Fibroblast of skin of right quadriceps (primary cell): ENCODE data around the gene GSTA2.
"Not testable (repeated sequence)": the region's sequence is repeated elsewhere in the genome, so short reads cannot be mapped to it uniquely, and the experiment has no call there.

Source experiments
- DNase-seq: peaks from one replicate; pipeline ENCODE4 v3.0.0-alpha.2; 2013

Gene GSTA2

GRCh38 chr6:52759085-52759484 lies 4.2 kb downstream of the GSTA2 start:
- DNase-seq, result no peak

DNA sequence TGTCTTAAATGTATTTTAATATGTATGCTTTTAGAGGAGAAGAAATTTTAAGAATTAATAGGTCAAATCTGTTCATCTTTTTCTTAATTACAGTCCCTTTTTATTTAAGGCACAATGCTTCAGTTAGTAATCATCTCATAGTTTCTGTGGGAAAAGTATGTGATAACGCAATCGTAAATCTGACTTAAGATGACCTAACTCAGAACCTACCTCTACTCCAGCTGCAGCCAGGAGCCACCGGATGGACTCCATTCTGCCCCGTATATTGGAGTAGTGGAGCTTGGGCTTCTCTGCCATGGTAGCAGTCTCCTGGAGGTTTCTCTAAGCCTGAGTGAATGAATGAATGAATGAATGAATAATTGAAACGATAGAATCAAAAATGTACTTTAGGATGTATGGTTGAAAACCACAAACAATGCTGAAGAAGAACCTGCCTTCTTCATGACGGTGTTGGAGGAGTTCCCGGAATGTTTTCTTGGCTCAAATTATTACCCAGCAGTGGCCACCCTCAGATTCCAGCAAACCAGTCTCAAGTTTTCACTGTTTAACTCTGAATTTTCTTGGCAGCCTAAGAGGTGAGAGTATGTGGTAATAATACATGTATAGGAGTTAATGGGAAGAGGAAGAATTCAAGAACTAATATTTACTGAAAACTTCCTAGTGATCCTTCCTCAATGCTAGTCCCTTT lies 5.5 kb downstream of the GSTA2 start:
- DNase-seq, result peak; percentile 85

- no peak for DNase-seq
Observed at GRCh38 chr6:52754443-52754842, 8.8 kb downstream of the GSTA2 start.

- not testable (repeated sequence) for DNase-seq
Observed at GRCh38 chr6:52753137-52753536, 10.1 kb downstream of the GSTA2 start.

GRCh38 chr6:52752310-52752709 lies 11.0 kb downstream of the GSTA2 start:
- DNase-seq, result no peak

- no peak for DNase-seq
Observed at GRCh38 chr6:52749556-52750152, 13.6 kb downstream of the GSTA2 start.

DNA sequence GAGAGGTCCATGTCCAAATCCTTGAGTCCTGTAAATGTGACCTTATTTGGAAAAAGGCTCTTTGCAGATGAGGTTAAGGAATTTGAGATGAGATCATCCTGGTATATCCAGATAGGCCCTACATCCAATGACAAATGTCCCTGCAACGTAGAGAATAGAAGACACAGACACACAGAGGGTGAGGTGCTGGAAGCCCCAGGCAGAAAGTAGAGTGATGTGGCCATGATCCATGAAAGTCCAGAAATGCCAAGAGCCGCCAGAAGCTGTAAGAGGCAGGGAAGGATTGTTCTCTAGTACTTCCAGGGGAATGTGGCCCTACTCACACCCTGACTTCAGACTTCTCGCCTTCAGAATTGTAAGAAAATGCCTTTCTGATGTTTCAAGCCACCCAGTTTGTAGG lies 16.0 kb downstream of the GSTA2 start:
- peak; percentile 91 for DNase-seq

GRCh38 chr6:52746213-52746612 lies 17.1 kb downstream of the GSTA2 start:
- DNase-seq, result no peak

DNA sequence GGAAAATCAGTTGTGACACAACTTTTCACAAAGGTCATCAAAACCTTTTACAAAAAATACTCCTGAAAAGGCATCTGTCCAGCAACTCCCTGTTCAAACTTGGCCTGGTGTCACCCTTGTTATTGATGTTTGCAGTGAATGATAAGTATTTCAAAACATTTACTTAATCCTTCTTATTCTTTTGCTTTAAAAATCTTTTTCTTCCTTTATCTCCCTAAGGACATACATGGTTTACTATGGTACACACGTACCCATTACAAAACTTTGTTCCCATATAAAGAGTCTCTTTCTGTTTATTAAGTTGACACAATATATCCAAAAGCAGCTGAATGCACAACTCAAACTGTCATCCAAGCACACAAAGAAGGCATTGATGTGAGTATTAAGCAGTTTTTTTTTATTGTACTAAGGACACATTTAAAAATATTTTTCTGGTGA lies 17.5 kb downstream of the GSTA2 start:
- DNase-seq, result no peak

DNA sequence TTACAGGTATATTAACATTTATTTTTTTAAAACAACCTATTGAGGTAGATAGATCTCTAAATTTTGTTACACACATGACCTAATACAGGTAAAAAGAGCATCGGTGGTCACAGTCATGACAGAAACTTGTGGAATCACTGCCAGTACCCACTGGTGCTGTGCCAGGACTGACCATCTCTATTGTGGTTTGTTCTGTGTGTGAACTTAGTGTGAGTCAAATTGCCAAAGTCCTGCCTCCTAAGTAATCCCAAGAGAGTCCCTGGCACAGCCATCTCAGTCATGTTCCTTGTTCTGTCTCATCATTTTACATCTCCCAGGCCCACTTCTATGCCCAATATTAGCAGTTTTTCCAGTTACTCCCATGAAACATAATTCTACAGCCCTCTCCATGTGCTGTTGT lies 21.4 kb downstream of the GSTA2 start:
- DNase-seq, result no peak

- no peak for DNase-seq
Observed at GRCh38 chr6:52739627-52740026, 23.6 kb downstream of the GSTA2 start.

GRCh38 chr6:52739134-52739533 lies 24.1 kb downstream of the GSTA2 start:
- no peak for DNase-seq

DNA sequence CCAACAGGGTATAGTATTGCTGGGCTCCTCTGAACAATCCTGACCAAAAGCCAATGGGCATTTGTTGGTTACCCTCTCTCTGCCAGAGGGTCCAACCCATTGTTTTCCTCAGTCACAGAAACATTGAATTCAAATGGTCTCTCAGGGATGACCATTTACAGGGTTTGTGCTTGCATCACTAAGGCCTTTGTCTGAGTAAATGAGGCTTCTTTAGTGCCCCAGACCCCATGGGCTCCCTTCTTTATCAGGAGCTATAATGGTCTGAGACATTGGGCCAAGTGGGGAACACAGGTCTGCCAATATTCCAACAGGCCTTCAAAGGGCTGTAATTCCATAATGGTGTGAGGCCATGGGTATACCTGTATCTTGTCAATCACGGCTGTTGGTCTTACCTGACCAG lies 27.1 kb downstream of the GSTA2 start:
- DNase-seq, result no peak

- no peak for DNase-seq
Observed at GRCh38 chr6:52735071-52735470, 28.2 kb downstream of the GSTA2 start.

GRCh38 chr6:52734072-52734471 lies 29.2 kb downstream of the GSTA2 start:
- no peak for DNase-seq

- DNase-seq, result no peak
Observed at GRCh38 chr6:52733172-52733571, 30.1 kb downstream of the GSTA2 start.

DNA sequence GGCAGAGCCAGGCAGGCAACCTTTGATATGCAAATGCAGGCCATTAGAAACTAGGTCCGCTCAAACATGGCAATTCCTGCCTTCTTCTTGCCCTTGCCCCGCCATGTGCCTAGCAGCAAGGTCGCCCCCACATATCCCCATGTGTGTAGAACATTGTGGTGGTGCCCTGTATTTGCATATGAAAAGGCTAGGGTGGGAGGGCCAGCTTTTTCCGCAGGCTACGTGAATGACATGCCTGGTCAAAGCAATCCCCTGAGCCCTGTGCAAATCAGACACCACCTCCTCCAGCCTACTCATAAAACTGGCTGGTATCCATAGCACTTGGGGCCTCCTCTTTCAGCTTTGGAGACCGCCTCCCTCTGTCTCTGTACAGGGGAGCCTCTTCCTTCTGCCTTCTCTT lies 31.6 kb downstream of the GSTA2 start:
- no peak for DNase-seq

DNA sequence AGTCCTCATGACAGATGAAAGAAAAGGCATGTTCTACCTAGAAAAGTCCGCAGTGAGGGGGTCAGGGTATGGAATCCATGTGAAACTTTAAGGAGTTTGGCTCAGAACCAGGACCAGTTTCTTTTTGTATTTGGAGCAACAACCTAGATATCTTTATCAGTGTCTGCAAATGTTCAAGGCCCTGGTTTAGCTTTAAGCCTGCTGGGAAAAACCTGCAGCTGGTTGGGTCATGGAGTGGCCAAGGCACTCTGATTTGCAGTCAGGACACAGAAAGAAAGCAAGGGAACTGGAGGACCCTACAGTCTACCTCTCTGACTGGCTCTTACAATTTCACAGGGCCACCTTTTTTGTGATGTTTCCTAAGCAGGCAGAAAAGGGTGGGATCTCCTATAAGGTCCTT lies 33.7 kb downstream of the GSTA2 start:
- no peak for DNase-seq

DNA sequence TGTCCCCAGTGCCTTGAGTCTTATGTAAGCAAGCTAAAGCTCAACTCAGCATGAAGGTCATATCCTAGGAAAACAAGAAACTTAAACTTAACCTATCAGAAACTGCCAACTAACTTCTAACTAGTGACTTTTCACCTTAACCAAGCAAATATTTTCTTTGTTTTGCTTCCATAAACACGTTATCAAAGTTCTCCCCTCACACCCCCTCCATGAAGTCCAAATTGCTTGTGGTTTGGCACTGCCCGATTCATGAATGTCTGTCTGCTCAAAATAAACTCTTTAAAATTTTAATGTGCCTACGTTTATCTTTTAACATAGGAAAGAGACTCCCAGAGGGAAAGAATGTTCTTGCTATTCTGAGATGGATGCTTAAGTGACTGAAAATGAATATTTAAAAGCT lies 34.9 kb downstream of the GSTA2 start:
- DNase-seq, result no peak

DNA sequence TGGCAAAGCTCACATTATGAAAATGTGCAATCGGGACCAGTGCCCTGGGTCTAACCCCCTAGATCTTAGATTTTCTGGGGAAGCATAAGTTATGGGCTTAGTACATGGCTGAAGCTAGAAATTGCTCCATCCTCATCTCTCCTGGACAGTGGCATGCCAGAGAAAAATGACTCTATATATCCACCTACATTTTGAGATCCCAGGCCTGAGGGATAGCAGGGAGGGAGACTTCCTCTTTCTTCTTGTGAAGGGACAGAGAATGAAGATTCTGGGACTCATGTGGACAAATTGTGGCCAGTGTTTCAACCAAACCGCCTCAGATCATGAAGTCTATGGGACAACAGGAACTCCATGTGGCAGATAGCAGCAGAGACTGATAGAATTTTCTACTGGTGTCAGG lies 35.4 kb downstream of the GSTA2 start:
- DNase-seq, result no peak

- DNase-seq, result no peak
Observed at GRCh38 chr6:52726741-52727535, 36.3 kb downstream of the GSTA2 start.

DNA sequence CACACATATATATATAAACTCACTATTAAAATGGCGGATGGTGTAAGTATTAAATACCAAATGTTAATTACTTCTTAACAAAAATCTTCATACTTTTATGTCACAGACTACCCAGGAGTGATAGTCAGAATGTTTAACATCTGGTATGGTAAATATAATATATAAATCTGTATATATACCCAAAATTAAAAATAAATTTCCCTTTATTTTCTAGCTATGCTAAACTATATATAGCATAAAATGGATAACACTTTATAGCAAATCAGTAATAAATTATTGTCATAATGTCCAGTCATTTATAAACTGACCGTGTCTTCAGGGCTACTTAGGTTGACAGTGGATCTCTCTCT lies 37.1 kb downstream of the GSTA2 start:
- DNase-seq, result no peak

DNA sequence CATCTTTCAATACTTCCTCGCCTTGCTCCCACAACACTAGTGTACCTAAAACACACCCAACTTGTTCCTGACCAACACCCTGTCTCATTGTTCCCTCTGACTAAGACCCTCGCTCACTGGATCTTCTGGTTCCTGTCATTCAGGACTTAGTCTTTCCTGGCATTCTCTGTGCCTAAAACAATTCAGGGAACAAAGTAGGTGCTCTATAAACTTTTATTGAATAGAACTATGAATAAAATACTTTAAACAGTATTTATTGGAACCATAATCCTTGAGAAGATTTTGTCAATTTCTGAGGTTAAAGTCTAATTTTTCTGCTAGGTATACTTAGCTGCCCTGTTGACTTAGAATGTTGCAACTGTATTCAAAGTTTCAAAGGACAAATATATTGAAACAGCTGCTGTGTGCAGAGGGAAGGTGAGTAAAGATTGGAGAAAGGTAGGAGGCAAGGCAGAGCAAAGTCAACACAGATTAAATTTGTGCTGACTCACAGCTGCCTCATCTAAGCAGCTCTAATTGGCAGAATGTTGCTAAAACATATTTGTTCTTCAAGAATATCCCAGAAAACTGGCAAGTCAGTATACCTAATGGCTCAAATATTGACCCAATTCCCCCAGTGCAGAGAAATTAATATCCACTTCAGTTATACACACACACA lies 37.6 kb downstream of the GSTA2 start:
- peak; percentile 13 for DNase-seq

DNA sequence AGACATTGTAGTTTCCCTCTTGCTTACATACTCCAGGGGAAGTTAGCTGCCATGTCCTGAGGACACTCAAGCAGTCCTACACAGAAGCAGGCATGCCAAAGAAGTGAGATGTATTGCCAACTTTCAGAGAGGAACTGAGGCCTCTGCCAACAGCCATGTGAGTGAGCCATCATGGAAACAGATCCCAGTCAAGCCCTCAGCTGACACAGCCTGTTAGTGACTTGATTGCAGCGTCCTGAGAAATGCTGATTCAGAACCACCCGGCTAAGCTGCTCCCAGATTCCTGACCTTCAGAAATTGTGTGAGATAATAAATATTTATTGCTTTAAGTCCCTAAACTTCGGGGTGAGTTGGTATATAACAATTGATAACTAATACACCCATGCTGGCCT lies 38.1 kb downstream of the GSTA2 start:
- no peak for DNase-seq
